Suprapubic skin (tissue), 4 donors: ENCODE results near the gene SEMA4C. TPM values are rescaled to one million over a fixed set of nuclear protein-coding genes. Genes with fewer than 3 reads are reported as not detected.
A peak's percentile ranks its signal among the peaks of the same experiment; 100 is the strongest.

Source experiments
- DNase-seq, 2 donors: peaks; one replicate each; pipeline ENCODE4 v3.0.0-alpha.2; 2019; ENCODE audit warnings: low spot score in 2 of 2
- H3K27ac ChIP-seq: fragments of 200-600 bp; sonication (generic); one replicate; pipeline ENCODE4 v1.5.1; 2019
- H3K27me3 ChIP-seq: fragments of 200-600 bp; sonication (generic); one replicate; pipeline ENCODE4 v1.5.1; 2019
- H3K36me3 ChIP-seq: fragments of 200-600 bp; sonication (generic); one replicate; pipeline ENCODE4 v1.5.1; 2019
- H3K4me1 ChIP-seq: fragments of 200-600 bp; sonication (generic); one replicate; pipeline ENCODE4 v1.5.1; 2019
- H3K4me3 ChIP-seq: fragments of 200-600 bp; sonication (generic); one replicate; pipeline ENCODE4 v1.5.1; 2019; ENCODE audit warnings: mild to moderate bottlenecking
- H3K9me3 ChIP-seq: fragments of 200-600 bp; sonication (generic); one replicate; pipeline ENCODE4 v1.5.1; 2019
- CTCF ChIP-seq, 2 donors: fragments of 200-600 bp in 1 of 2; fragments of 450-650 bp in 1 of 2; sonication (generic) in 1 of 2; IDR thresholded peaks; one replicate each; pipeline ENCODE4 v1.5.1; 2016 to 2019; ENCODE audit warnings: antibody characterized with exemption in 2 of 2, mild to moderate bottlenecking in 1 of 2, moderate library complexity in 1 of 2
- EP300 ChIP-seq: sonication (generic); formaldehyde crosslinking; IDR thresholded peaks from one replicate; pipeline ENCODE4 v1.6.1; 2017; ENCODE audit warnings: antibody characterized with exemption
- POLR2A ChIP-seq, 2 donors: fragments of 450-650 bp; IDR thresholded peaks; one replicate each; pipeline ENCODE4 v1.6.1; 2017; ENCODE audit warnings: antibody characterized with exemption in 2 of 2, mild to moderate bottlenecking in 2 of 2, moderate library complexity in 2 of 2
- POLR2AphosphoS5 ChIP-seq, 3 donors: sonication (generic); formaldehyde crosslinking; IDR thresholded peaks; one replicate each; pipeline ENCODE4 v1.6.1; 2017; ENCODE audit warnings: antibody characterized with exemption in 3 of 3
- WGBS: methylation state at CpG from one replicate; pipeline ENCODE4 v1.1.5; 2018; 5-methylcytosine and 5-hydroxymethylcytosine counted together
- total RNA-seq, 4 donors: library from RNA; depleted of rRNA; stranded (reverse); fragments of >200 nt; gene quantifications; one replicate each; pipeline ENCODE4 v1.1.0, GENCODE V29; 2016

The SEMA4C gene
- total RNA-seq, 4 donors from 2014 or later = 15.7 to 28.2 (median 23.5) TPM

GRCh38 chr2:96837575-96837974, 32.3 kb downstream of the SEMA4C start:
- peaks cover 51% of the 10 kb centered on the region for H3K36me3 ChIP-seq
- H3K9me3 ChIP-seq = no peaks in the 10 kb centered on the region
- 92% methylated on average over 9 of the region's 9 CpGs for WGBS
- no peak for TF ChIP-seq CTCF (IDR thresholded peaks at IDR 0.05)
- no peak for TF ChIP-seq POLR2AphosphoS5 (IDR thresholded peaks at IDR 0.05)
- no peak for TF ChIP-seq POLR2A (IDR thresholded peaks at IDR 0.05)
- TF ChIP-seq EP300 = no peak
- no peak overlapping the region for H3K27ac ChIP-seq
- peaks cover 10% of the 10 kb centered on the region for H3K4me1 ChIP-seq
- no peaks in the 10 kb centered on the region for H3K27me3 ChIP-seq
- no peak overlapping the region for H3K4me3 ChIP-seq
- DNase-seq = no peak

GRCh38 chr2:96835830-96836229, 34.0 kb downstream of the SEMA4C start:
- peaks cover 15% of the 10 kb centered on the region for H3K4me1 ChIP-seq
- WGBS = 92% methylated on average over 4 of the region's 4 CpGs
- no peak overlapping the region for H3K27ac ChIP-seq
- no peaks in the 10 kb centered on the region for H3K9me3 ChIP-seq
- no peak overlapping the region for H3K4me3 ChIP-seq
- TF ChIP-seq POLR2AphosphoS5 (IDR thresholded peaks at IDR 0.05) = no peak
- TF ChIP-seq POLR2A (IDR thresholded peaks at IDR 0.05) = no peak
- TF ChIP-seq CTCF (IDR thresholded peaks at IDR 0.05) = no peak
- no peak for TF ChIP-seq EP300
- H3K36me3 ChIP-seq = peaks cover 61% of the 10 kb centered on the region
- DNase-seq = no peak
- no peaks in the 10 kb centered on the region for H3K27me3 ChIP-seq

GRCh38 chr2:96832754-96833507, 36.9 kb downstream of the SEMA4C start:
- Histone ChIP-seq H3K27me3 (no peaks in the 10 kb centered on the region), H3K36me3 (peaks cover 79% of the 10 kb centered on the region), H3K9me3 (no peaks in the 10 kb centered on the region), H3K4me3 (no peak overlapping the region), H3K4me1 (peaks cover 5% of the 10 kb centered on the region), H3K27ac (peak overlapping the region; percentile 13)
- 53% methylated on average over 18 of the region's 18 CpGs for WGBS
- no peak for DNase-seq
- no peak for TF ChIP-seq CTCF (IDR thresholded peaks at IDR 0.05)
- no peak for TF ChIP-seq EP300
- TF ChIP-seq POLR2AphosphoS5 (IDR thresholded peaks at IDR 0.05) = no peak
- no peak for TF ChIP-seq POLR2A (IDR thresholded peaks at IDR 0.05)

GRCh38 chr2:96832408-96832753, 37.5 kb downstream of the SEMA4C start:
- Histone ChIP-seq H3K27me3 (no peaks in the 10 kb centered on the region), H3K4me3 (no peak overlapping the region), H3K27ac (no peak overlapping the region), H3K4me1 (peaks cover 5% of the 10 kb centered on the region), H3K36me3 (peaks cover 79% of the 10 kb centered on the region), H3K9me3 (no peaks in the 10 kb centered on the region)
- TF ChIP-seq POLR2AphosphoS5 (IDR thresholded peaks at IDR 0.05) (no peak), EP300 (no peak), CTCF (IDR thresholded peaks at IDR 0.05) (no peak), POLR2A (IDR thresholded peaks at IDR 0.05) (no peak)
- WGBS = 59% methylated on average over 10 of the region's 11 CpGs
- DNase-seq = no peak

- Histone ChIP-seq H3K27me3 (no peaks in the 10 kb centered on the region), H3K4me1 (peaks cover 5% of the 10 kb centered on the region), H3K9me3 (no peaks in the 10 kb centered on the region), H3K4me3 (no peak overlapping the region), H3K27ac (no peak overlapping the region), H3K36me3 (peaks cover 82% of the 10 kb centered on the region)
- WGBS = 73% methylated on average over 10 of the region's 10 CpGs
- DNase-seq = no peak
- TF ChIP-seq POLR2A (IDR thresholded peaks at IDR 0.05) (no peak), POLR2AphosphoS5 (IDR thresholded peaks at IDR 0.05) (no peak), EP300 (no peak), CTCF (IDR thresholded peaks at IDR 0.05) (no peak)
Observed at GRCh38 chr2:96831679-96832078, 38.2 kb downstream of the SEMA4C start.
